Stimulated activated memory B cell treated with anti-CD40 and anti-IgM and Interleukin-4, amounts not matched to agents 10 μg/mL and 1 μg/mL and 100 μg/mL, for 72 hours (primary cell): Measurements from ENCODE around the gene RIPK4.

Experiments
- ATAC-seq: fragments of 150-1000 bp; cut with Tn5 transposase; 2 replicates; pipeline ENCODE4 v1.10.0; 2021
- H3K27ac Mint-ChIP-seq: one replicate; pipeline ENCODE4 v1.8.0; 2022; ENCODE audit warnings: mild to moderate bottlenecking, mixed read lengths
- H3K27me3 Mint-ChIP-seq: one replicate; pipeline ENCODE4 v1.8.0; 2022; ENCODE audit warnings: mixed read lengths
- H3K36me3 Mint-ChIP-seq: one replicate; pipeline ENCODE4 v1.8.0; 2022; ENCODE audit warnings: mixed read lengths
- H3K4me1 Mint-ChIP-seq: one replicate; pipeline ENCODE4 v1.8.0; 2022; ENCODE audit warnings: mixed read lengths
- H3K4me3 Mint-ChIP-seq: one replicate; pipeline ENCODE4 v1.8.0; 2022; ENCODE audit warnings: mild to moderate bottlenecking, moderate library complexity, mixed read lengths
- H3K9me3 Mint-ChIP-seq: one replicate; pipeline ENCODE4 v1.8.0; 2022; ENCODE audit warnings: mixed read lengths

Gene RIPK4

GRCh38 chr21:41766883-41767605 lies at the start of gene RIPK4:
RIPK4 (minus strand) TSS chr21:41767052; CDS start chr21:41767041, 11 bp downstream.
- peak within 1 kb of the TSS; percentile 29 for H3K27ac Mint-ChIP-seq
- peak within 1 kb of the TSS; percentile 55 for H3K4me3 Mint-ChIP-seq
- no peak for ATAC-seq
- no peaks in the 10 kb centered on the region for H3K36me3 Mint-ChIP-seq
- peaks cover 89% of the 10 kb centered on the region for H3K27me3 Mint-ChIP-seq
- no peaks in the 10 kb centered on the region for H3K9me3 Mint-ChIP-seq
- peaks cover 38% of the 10 kb centered on the region for H3K4me1 Mint-ChIP-seq

DNA sequence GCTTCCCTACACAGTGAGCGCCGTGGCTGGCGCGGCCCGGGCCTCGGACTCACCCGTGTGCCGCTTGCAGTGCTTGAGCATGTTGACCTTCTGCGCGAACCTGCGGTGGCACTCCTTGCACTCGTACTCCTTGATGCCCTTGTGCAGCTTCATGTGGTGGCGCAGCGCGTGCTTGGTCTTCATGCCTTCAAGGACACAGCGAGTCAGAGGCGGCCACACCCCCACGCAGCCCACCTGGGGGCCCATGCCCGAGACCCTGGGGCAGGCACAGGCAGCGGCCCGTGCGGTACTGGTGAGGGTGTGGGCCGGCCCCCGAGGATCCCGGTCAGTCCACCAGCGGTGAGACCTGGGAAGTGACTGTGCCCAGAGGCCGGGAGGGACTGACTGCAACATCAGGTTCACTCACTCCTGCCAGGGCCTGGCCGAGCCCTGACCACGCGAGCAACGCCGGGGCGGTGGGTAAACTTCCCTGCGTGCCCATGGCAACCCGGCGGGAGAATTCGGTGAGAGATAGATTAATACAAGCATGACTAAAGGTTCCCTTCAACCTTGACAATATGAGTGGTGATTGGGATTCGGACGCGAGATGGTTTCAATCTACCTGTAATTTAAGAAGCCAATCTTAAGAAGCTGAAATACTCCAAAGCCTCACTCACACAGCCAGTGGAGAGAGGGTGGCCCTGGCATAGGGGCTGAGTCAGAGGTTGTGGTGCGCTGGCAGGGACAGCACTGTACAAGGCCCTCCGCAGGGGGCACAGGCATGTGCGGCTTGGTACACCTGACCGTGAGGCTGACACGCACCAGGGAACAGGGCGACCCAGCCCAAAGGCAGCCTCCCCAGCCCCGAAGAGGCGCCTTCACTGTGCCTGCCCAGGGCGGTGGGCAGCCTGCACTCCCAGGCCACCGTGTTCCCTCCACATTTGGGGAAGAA lies 49.1 kb upstream of the RIPK4 start:
- Mint-ChIP-seq H3K9me3 (no peaks in the 10 kb centered on the region), H3K36me3 (peaks cover 50% of the 10 kb centered on the region), H3K27me3 (no peaks in the 10 kb centered on the region), H3K4me3 (no peak overlapping the region), H3K27ac (no peak overlapping the region), H3K4me1 (peaks cover 10% of the 10 kb centered on the region)
- ATAC-seq = no peak

DNA sequence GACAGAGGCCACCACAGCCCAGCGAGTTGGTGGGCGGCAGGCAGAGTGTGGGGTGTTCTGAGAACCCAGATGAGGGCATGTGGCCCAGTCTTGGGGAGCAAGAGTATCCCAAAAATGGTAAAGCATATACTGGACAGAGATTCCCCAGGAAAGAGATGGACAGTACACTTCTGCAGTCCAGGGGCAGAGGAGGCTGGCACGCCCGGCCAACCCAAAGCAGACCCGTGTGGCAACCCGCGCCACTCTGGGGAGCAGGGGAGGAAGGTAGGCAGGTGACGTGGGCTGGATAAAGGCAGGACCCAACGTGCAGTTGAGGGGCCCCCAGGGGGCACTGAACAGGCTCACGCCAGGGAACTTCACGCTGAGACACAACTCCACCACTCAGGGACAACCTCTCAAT lies 46.4 kb upstream of the RIPK4 start:
- Mint-ChIP-seq H3K9me3 (no peaks in the 10 kb centered on the region), H3K27me3 (no peaks in the 10 kb centered on the region), H3K36me3 (peaks cover 57% of the 10 kb centered on the region), H3K4me3 (no peak overlapping the region), H3K27ac (no peak overlapping the region), H3K4me1 (peaks cover 10% of the 10 kb centered on the region)
- ATAC-seq = no peak

GRCh38 chr21:41812679-41813078 lies 45.8 kb upstream of the RIPK4 start:
- Mint-ChIP-seq H3K4me3 (no peak overlapping the region), H3K9me3 (no peaks in the 10 kb centered on the region), H3K4me1 (peaks cover 10% of the 10 kb centered on the region), H3K36me3 (peaks cover 63% of the 10 kb centered on the region), H3K27ac (no peak overlapping the region), H3K27me3 (no peaks in the 10 kb centered on the region)
- ATAC-seq = no peak

GRCh38 chr21:41810597-41810932 lies 43.7 kb upstream of the RIPK4 start:
- peaks cover 11% of the 10 kb centered on the region for H3K9me3 Mint-ChIP-seq
- H3K27ac Mint-ChIP-seq = no peak overlapping the region
- no peak overlapping the region for H3K4me3 Mint-ChIP-seq
- ATAC-seq = no peak
- H3K27me3 Mint-ChIP-seq = no peaks in the 10 kb centered on the region
- no peaks in the 10 kb centered on the region for H3K4me1 Mint-ChIP-seq
- H3K36me3 Mint-ChIP-seq = peaks cover 80% of the 10 kb centered on the region

GRCh38 chr21:41809891-41810596 lies 43.2 kb upstream of the RIPK4 start:
- H3K27me3 Mint-ChIP-seq = no peaks in the 10 kb centered on the region

GRCh38 chr21:41808846-41809245 lies 42.0 kb upstream of the RIPK4 start:
- no peak overlapping the region for H3K27ac Mint-ChIP-seq
- no peaks in the 10 kb centered on the region for H3K4me1 Mint-ChIP-seq
- no peak for ATAC-seq
- H3K9me3 Mint-ChIP-seq = peaks cover 12% of the 10 kb centered on the region
- peaks cover 82% of the 10 kb centered on the region for H3K36me3 Mint-ChIP-seq
- H3K4me3 Mint-ChIP-seq = no peak overlapping the region
- H3K27me3 Mint-ChIP-seq = no peaks in the 10 kb centered on the region

More at GRCh38 chr21:41809891-41810596, 43.2 kb upstream of the RIPK4 start:
- Mint-ChIP-seq H3K27ac (no peak overlapping the region), H3K4me1 (no peaks in the 10 kb centered on the region), H3K36me3 (peaks cover 82% of the 10 kb centered on the region), H3K9me3 (peaks cover 12% of the 10 kb centered on the region), H3K4me3 (no peak overlapping the region)
- no peak for ATAC-seq

DNA sequence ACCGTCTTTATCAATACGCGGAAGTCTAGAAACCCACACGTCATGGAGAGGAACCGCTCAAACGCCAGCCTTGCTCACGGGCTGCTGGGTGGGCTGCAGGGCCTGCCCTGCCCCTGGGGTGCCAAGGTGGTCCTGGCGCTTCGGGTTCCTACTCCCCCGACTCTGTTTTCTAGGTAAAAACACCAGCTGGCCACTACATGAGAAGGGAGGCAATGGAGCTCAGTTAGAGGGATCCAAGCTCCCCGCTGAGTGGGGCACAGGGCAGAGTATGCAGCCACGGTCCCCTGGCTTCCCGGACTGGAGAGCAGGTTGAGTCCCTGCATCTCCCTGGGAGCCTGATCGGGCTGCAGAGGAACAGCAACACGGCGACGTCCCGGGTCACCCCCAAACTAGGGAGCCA lies 41.2 kb upstream of the RIPK4 start:
- Mint-ChIP-seq H3K4me1 (no peaks in the 10 kb centered on the region), H3K36me3 (peaks cover 74% of the 10 kb centered on the region), H3K4me3 (no peak overlapping the region), H3K9me3 (peaks cover 12% of the 10 kb centered on the region), H3K27me3 (no peaks in the 10 kb centered on the region), H3K27ac (no peak overlapping the region)
- ATAC-seq = no peak

- ATAC-seq = no peak
- no peaks in the 10 kb centered on the region for H3K27me3 Mint-ChIP-seq
- peaks cover 12% of the 10 kb centered on the region for H3K9me3 Mint-ChIP-seq
- H3K27ac Mint-ChIP-seq = no peak overlapping the region
- H3K4me1 Mint-ChIP-seq = no peaks in the 10 kb centered on the region
- no peak overlapping the region for H3K4me3 Mint-ChIP-seq
- peaks cover 65% of the 10 kb centered on the region for H3K36me3 Mint-ChIP-seq
These were observed 39.9 kb upstream of the RIPK4 start for GRCh38 chr21:41806773-41807172.

- no peaks in the 10 kb centered on the region for H3K27me3 Mint-ChIP-seq
- H3K36me3 Mint-ChIP-seq = peaks cover 69% of the 10 kb centered on the region
- no peaks in the 10 kb centered on the region for H3K4me1 Mint-ChIP-seq
- no peak for ATAC-seq
- no peak overlapping the region for H3K27ac Mint-ChIP-seq
- H3K4me3 Mint-ChIP-seq = no peak overlapping the region
- H3K9me3 Mint-ChIP-seq = peaks cover 12% of the 10 kb centered on the region
These were observed 38.8 kb upstream of the RIPK4 start for GRCh38 chr21:41805643-41806042.

GRCh38 chr21:41805038-41805437 lies 38.2 kb upstream of the RIPK4 start:
- H3K4me1 Mint-ChIP-seq = no peaks in the 10 kb centered on the region
- H3K36me3 Mint-ChIP-seq = peaks cover 72% of the 10 kb centered on the region
- H3K9me3 Mint-ChIP-seq = peaks cover 12% of the 10 kb centered on the region
- H3K27ac Mint-ChIP-seq = no peak overlapping the region
- no peak overlapping the region for H3K4me3 Mint-ChIP-seq
- no peak for ATAC-seq
- H3K27me3 Mint-ChIP-seq = no peaks in the 10 kb centered on the region

- no peak overlapping the region for H3K27ac Mint-ChIP-seq
- no peak overlapping the region for H3K4me3 Mint-ChIP-seq
- H3K27me3 Mint-ChIP-seq = no peaks in the 10 kb centered on the region
- H3K4me1 Mint-ChIP-seq = no peaks in the 10 kb centered on the region
- H3K9me3 Mint-ChIP-seq = peaks cover 12% of the 10 kb centered on the region
- peaks cover 74% of the 10 kb centered on the region for H3K36me3 Mint-ChIP-seq
- no peak for ATAC-seq
These were observed 37.5 kb upstream of the RIPK4 start for GRCh38 chr21:41804381-41804780.

DNA sequence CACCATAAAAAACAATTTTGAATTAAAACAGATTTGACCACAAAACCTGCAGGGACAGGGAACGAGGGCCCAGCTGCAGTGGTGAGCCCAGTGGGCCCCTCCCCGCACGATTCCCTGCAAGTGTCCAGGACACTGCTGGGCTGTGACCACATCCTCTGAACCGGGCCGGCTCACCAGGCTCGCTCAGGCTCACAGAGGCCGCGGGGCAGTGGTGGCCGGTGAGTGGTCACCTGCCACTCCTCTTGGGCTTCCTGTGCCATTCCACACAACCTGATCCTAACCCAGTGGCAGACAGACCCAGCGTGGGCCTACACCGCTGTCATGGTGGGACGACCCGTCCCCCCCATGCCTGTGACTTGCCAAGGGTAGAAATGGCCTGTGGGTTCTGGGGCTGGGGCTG lies 36.5 kb upstream of the RIPK4 start:
- H3K27me3 Mint-ChIP-seq = no peaks in the 10 kb centered on the region
- H3K9me3 Mint-ChIP-seq = peaks cover 12% of the 10 kb centered on the region
- H3K4me3 Mint-ChIP-seq = no peak overlapping the region
- no peak overlapping the region for H3K27ac Mint-ChIP-seq
- H3K36me3 Mint-ChIP-seq = peaks cover 69% of the 10 kb centered on the region
- no peak for ATAC-seq
- H3K4me1 Mint-ChIP-seq = no peaks in the 10 kb centered on the region

DNA sequence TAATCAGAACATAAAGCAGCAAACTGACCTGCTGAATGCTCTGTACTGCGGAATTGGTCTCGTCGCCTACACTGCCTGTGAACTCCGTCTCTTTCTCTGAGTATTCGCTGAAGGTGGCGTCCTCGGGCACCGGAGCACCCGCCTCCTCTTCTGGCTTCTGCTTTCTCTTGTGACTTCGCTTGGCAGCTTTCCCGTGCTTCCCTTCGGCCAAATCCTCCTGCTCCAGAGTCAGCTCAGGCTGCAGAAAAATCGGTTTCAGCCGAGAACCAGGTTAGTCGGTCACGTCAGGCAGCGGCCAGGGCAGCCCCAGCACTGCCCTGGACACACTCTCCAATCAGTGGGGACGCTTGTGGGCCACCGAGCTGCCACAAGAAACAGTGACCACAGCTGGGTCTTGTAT lies 35.8 kb upstream of the RIPK4 start:
- Mint-ChIP-seq H3K27me3 (no peaks in the 10 kb centered on the region), H3K4me1 (no peaks in the 10 kb centered on the region), H3K36me3 (peaks cover 69% of the 10 kb centered on the region), H3K4me3 (no peak overlapping the region), H3K27ac (no peak overlapping the region), H3K9me3 (peaks cover 12% of the 10 kb centered on the region)
- ATAC-seq = no peak

- Mint-ChIP-seq H3K27me3 (no peaks in the 10 kb centered on the region), H3K9me3 (peaks cover 12% of the 10 kb centered on the region), H3K36me3 (peaks cover 64% of the 10 kb centered on the region), H3K4me3 (no peak overlapping the region), H3K4me1 (no peaks in the 10 kb centered on the region), H3K27ac (no peak overlapping the region)
- no peak for ATAC-seq
These were observed 35.3 kb upstream of the RIPK4 start for GRCh38 chr21:41802198-41802584.
